DOHH2 (cell line): ENCODE data around the gene PPP1R11.

ENCODE experiments used
- H3F3A ChIP-seq: fragments of 200-600 bp; sonication (generic), shearing (Covaris generic); 2 replicates; pipeline ENCODE4 v1.6.0; 2016; ENCODE audit warnings: antibody characterized with exemption, mild to moderate bottlenecking; ENCODE audit not compliant: control insufficient read depth, insufficient read depth
- H3K27ac ChIP-seq: fragments of 200-600 bp; sonication (generic); 2 replicates; pipeline ENCODE4 v1.5.1; 2014; ENCODE audit warnings: low read depth, mild to moderate bottlenecking, low read length, moderate library complexity
- H3K27me3 ChIP-seq: fragments of 200-600 bp; sonication (generic); 2 replicates; pipeline ENCODE4 v1.6.1; 2014; ENCODE audit warnings: mild to moderate bottlenecking, low read length, mixed read lengths; ENCODE audit not compliant: control insufficient read depth
- H3K36me3 ChIP-seq: fragments of 200-600 bp; sonication (generic); 2 replicates; pipeline ENCODE4 v1.6.1; 2014; ENCODE audit warnings: mild to moderate bottlenecking, low read length, moderate library complexity, mixed read lengths; ENCODE audit not compliant: control insufficient read depth
- H3K4me1 ChIP-seq: fragments of 200-600 bp; sonication (generic); 2 replicates; pipeline ENCODE4 v1.6.1; 2014; ENCODE audit warnings: mild to moderate bottlenecking, low read length, mixed read lengths; ENCODE audit not compliant: control insufficient read depth
- H3K4me2 ChIP-seq: fragments of 200-600 bp; sonication (generic); 2 replicates; pipeline ENCODE4 v1.6.0; 2014; ENCODE audit warnings: mild to moderate bottlenecking, low read length, moderate library complexity
- H3K4me3 ChIP-seq: fragments of 200-600 bp; sonication (generic); 2 replicates; pipeline ENCODE4 v1.5.1; 2014; ENCODE audit warnings: mild to moderate bottlenecking, low read length, mixed read lengths
- H3K79me2 ChIP-seq: fragments of 200-600 bp; sonication (generic); 2 replicates; pipeline ENCODE4 v1.6.1; 2014; ENCODE audit warnings: mild to moderate bottlenecking, low read length, mixed read lengths; ENCODE audit not compliant: control insufficient read depth
- H3K9me2 ChIP-seq: fragments of 200-600 bp; sonication (generic); replicated peaks from 2 replicates; pipeline ENCODE4 v1.6.1; 2014; ENCODE audit warnings: mild to moderate bottlenecking, low read length, mixed read lengths; ENCODE audit not compliant: control insufficient read depth
- H3K9me3 ChIP-seq: fragments of 200-600 bp; sonication (generic); 2 replicates; pipeline ENCODE4 v1.6.1; 2014; ENCODE audit warnings: antibody characterized with exemption, low read length, mixed read lengths; ENCODE audit not compliant: control insufficient read depth, insufficient read depth
- H4K20me1 ChIP-seq: fragments of 200-600 bp; sonication (generic); 2 replicates; pipeline ENCODE4 v1.6.0; 2014; ENCODE audit warnings: low read depth, mild to moderate bottlenecking, antibody characterized with exemption, low read length, moderate library complexity; ENCODE audit not compliant: control insufficient read depth, insufficient read depth
- EZH2phosphoT487 ChIP-seq: fragments of 200-600 bp; sonication (generic); IDR thresholded peaks from 2 replicates; pipeline ENCODE4 v1.6.1; 2017; ENCODE audit warnings: borderline replicate concordance, mild to moderate bottlenecking, antibody characterized with exemption, low read length, moderate library complexity, mixed read lengths
- TF ChIP-seq, protein P1 (sequence below): fragments of 200-600 bp; sonication (generic); IDR thresholded peaks from one replicate; pipeline ENCODE4 v1.5.1; 2014; ENCODE audit warnings: antibody characterized with exemption, mild to moderate bottlenecking, low read depth, low read length; ENCODE audit not compliant: poor library complexity, severe bottlenecking

PPP1R11 gene

DNA sequence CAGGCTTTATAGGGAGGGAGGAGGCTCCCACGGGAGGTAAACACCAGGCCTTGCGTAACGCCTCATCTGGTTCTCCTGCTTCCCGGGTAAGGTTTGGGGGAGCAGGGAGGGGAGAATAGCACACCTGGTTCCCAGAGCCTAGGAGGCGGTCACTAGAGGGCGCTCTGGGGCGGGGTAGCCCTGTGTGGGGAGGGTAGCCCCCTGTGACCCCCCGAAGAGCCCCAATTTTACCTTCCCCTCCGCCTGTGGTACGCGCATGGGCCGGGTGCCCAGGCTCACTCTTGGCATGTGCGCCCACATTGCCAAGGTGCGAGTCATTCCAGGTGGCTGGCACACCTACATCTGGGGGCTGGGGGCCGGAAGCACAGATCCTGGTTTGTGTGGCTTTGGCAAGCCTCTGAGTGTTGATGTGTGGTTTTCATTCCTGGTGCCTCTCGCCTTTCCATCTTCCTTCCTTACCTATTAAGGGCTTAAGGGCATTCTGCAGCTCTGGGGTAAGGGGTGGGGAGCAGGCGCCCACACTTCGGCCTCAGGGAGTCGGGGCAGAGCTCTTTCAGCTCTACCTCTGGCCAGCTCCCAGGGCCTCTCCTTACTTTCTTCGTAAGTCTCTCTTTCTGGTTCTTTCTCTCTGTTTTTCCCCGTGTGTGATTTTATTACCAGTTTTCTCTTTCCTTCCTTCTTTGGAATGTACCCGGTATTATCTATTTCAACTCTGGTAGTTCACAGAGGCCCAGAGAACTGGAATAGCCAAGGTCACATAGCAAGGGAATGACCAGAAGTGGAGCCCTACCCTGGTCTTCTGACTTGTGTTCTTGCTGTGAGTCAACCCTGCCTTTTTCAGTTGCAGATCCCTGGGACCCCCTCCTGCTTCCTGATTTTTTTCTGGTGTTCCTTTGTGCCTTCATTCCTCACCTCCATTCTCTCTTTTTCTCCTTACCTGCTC lies 9.1 kb downstream of the PPP1R11 start:
- TF ChIP-seq, protein P1, sequence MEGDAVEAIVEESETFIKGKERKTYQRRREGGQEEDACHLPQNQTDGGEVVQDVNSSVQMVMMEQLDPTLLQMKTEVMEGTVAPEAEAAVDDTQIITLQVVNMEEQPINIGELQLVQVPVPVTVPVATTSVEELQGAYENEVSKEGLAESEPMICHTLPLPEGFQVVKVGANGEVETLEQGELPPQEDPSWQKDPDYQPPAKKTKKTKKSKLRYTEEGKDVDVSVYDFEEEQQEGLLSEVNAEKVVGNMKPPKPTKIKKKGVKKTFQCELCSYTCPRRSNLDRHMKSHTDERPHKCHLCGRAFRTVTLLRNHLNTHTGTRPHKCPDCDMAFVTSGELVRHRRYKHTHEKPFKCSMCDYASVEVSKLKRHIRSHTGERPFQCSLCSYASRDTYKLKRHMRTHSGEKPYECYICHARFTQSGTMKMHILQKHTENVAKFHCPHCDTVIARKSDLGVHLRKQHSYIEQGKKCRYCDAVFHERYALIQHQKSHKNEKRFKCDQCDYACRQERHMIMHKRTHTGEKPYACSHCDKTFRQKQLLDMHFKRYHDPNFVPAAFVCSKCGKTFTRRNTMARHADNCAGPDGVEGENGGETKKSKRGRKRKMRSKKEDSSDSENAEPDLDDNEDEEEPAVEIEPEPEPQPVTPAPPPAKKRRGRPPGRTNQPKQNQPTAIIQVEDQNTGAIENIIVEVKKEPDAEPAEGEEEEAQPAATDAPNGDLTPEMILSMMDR: peak; percentile 70
- no peak for TF ChIP-seq EZH2phosphoT487
- Histone ChIP-seq H3K27ac (no peak overlapping the region), H3K4me3 (no peak overlapping the region), H3F3A (no peaks in the 10 kb centered on the region), H3K4me2 (no peak overlapping the region), H3K79me2 (no peaks in the 10 kb centered on the region), H3K9me3 (no peaks in the 10 kb centered on the region), H3K4me1 (no peaks in the 10 kb centered on the region), H3K27me3 (peaks cover 38% of the 10 kb centered on the region), H4K20me1 (no peaks in the 10 kb centered on the region), H3K36me3 (no peaks in the 10 kb centered on the region), H3K9me2 (no peaks in the 10 kb centered on the region)

DNA sequence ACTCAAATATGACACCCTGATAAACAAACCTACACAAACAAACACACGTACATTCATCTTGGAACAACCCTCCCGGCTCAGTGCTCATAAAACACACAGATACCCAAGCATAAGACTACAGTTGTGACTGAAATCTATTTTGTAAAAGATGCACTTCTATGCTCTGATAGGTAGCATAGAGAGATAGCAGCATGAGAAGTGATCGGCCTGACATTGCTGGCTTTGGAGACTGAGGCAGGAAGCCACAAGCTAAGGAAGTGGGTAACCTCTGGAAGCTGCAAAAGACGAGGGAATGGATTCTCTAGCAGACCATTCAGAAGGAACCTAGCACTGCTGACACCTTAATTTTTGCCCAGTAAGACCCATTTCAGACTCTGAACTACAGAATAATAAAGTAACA lies 10.2 kb downstream of the PPP1R11 start:
- H3K27ac ChIP-seq: no peak overlapping the region
- peaks cover 38% of the 10 kb centered on the region for H3K27me3 ChIP-seq
- no peaks in the 10 kb centered on the region for H3K79me2 ChIP-seq
- H3K9me2 ChIP-seq: no peaks in the 10 kb centered on the region
- no peak overlapping the region for H3K4me2 ChIP-seq
- H3K36me3 ChIP-seq: no peaks in the 10 kb centered on the region
- no peak overlapping the region for H3K4me3 ChIP-seq
- H3K9me3 ChIP-seq: no peaks in the 10 kb centered on the region
- H4K20me1 ChIP-seq: no peaks in the 10 kb centered on the region
- no peaks in the 10 kb centered on the region for H3K4me1 ChIP-seq
- H3F3A ChIP-seq: no peaks in the 10 kb centered on the region
- TF ChIP-seq, protein P1: no peak
- TF ChIP-seq EZH2phosphoT487: no peak

DNA sequence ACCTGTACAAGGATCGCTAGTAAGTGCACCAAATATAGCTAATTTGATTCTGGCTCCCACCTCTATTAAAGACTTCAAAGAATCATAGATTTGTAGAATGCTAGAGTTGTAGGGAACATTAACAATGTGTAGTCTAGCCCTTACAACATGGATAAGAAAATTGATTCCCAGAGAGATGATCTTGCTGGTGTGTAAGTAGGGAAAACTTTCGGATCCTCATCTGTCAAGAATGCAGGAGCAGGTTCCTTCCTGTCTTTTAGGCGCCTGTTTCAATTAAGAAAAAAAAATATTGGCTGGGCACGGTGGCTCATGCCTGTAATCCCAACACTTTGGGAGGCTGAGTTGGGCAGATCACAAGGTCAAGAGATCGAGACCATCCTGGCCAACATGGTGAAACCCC lies 20.9 kb downstream of the PPP1R11 start:
- Histone ChIP-seq H3K27ac (no peak overlapping the region), H3K9me2 (no peaks in the 10 kb centered on the region), H4K20me1 (no peaks in the 10 kb centered on the region), H3K4me1 (no peaks in the 10 kb centered on the region), H3K4me3 (no peak overlapping the region), H3K27me3 (peaks cover 22% of the 10 kb centered on the region), H3K9me3 (no peaks in the 10 kb centered on the region), H3K79me2 (no peaks in the 10 kb centered on the region), H3K36me3 (no peaks in the 10 kb centered on the region), H3F3A (no peaks in the 10 kb centered on the region), H3K4me2 (no peak overlapping the region)
- TF ChIP-seq, protein P1: no peak
- TF ChIP-seq EZH2phosphoT487: no peak
